Keratinocyte (primary cell): ENCODE data around the gene SEC14L2. TPM values are rescaled to one million over a fixed set of nuclear protein-coding genes. Genes with fewer than 3 reads are reported as not detected.
"Not testable (repeated sequence)": the region's sequence is repeated elsewhere in the genome, so short reads cannot be mapped to it uniquely, and the experiment has no call there.

ENCODE experiments used
- DNase-seq: peaks from one replicate; pipeline ENCODE4 v3.0.0-alpha.2; 2011; ENCODE audit warnings: low read depth, missing footprints, low spot score
- FAIRE-seq: peaks from 2 replicates; lab custom pipeline; 2011; peaks lifted over from hg19 to GRCh38; lab: Jason Lieb, UNC
- H2AFZ ChIP-seq: 2 replicates; pipeline ENCODE4 v1.6.0; 2012; ENCODE audit warnings: low read length, control low read depth, inconsistent platforms; ENCODE audit not compliant: control insufficient read depth
- H3K27ac ChIP-seq: 2 replicates; pipeline ENCODE4 v1.5.1; 2011; ENCODE audit warnings: low read length; ENCODE audit not compliant: control insufficient read depth, insufficient read depth
- H3K27me3 ChIP-seq: 3 replicates; pipeline ENCODE4 v1.6.0; 2011; ENCODE audit warnings: low read length; ENCODE audit not compliant: control insufficient read depth, insufficient read depth; ENCODE audit errors: extremely low read depth
- H3K36me3 ChIP-seq, 2 experiments: 2 replicates in 1 of 2; 3 replicates in 1 of 2; pipeline ENCODE4 v1.5.1; 2011; ENCODE audit warnings: low read length in 2 of 2, mild to moderate bottlenecking in 1 of 2; ENCODE audit not compliant: control insufficient read depth in 2 of 2, insufficient read depth in 2 of 2; ENCODE audit errors: extremely low read depth in 1 of 2
- H3K4me1 ChIP-seq: 3 replicates; pipeline ENCODE4 v1.5.1; 2011; ENCODE audit warnings: low read length; ENCODE audit not compliant: control insufficient read depth, insufficient read depth; ENCODE audit errors: extremely low read depth
- H3K4me2 ChIP-seq: 3 replicates; pipeline ENCODE4 v1.6.0; 2011; ENCODE audit warnings: low read depth, low read length; ENCODE audit not compliant: control insufficient read depth, insufficient read depth; ENCODE audit errors: extremely low read depth
- H3K4me3 ChIP-seq, 3 experiments: fragments of 200-600 bp in 1 of 3; sonication (generic) in 1 of 3; 2 replicates in 2 of 3; 3 replicates in 1 of 3; pipeline ENCODE4 v1.5.1; 2011 to 2016; ENCODE audit warnings: low read length in 3 of 3, mild to moderate bottlenecking in 3 of 3, control low read depth in 2 of 3, inconsistent platforms in 1 of 3, low read depth in 1 of 3, mixed read lengths in 1 of 3, mixed run types in 1 of 3, moderate library complexity in 1 of 3; ENCODE audit not compliant: control insufficient read depth in 2 of 3, insufficient read depth in 2 of 3; ENCODE audit errors: extremely low read depth in 1 of 3
- H3K79me2 ChIP-seq: 2 replicates; pipeline ENCODE4 v1.6.0; 2012; ENCODE audit warnings: low read length; ENCODE audit not compliant: control insufficient read depth, insufficient read depth
- H3K9ac ChIP-seq: 3 replicates; pipeline ENCODE4 v1.6.0; 2011; ENCODE audit warnings: low read length; ENCODE audit not compliant: control insufficient read depth, insufficient read depth; ENCODE audit errors: extremely low read depth
- H3K9me1 ChIP-seq: 3 replicates; pipeline ENCODE4 v1.6.0; 2011; ENCODE audit warnings: low read length; ENCODE audit not compliant: control insufficient read depth, insufficient read depth; ENCODE audit errors: extremely low read depth
- H3K9me3 ChIP-seq: 2 replicates; pipeline ENCODE4 v1.5.1; 2012; ENCODE audit warnings: low read depth, low read length; ENCODE audit not compliant: control insufficient read depth
- H4K20me1 ChIP-seq: 3 replicates; pipeline ENCODE4 v1.6.0; 2011; ENCODE audit warnings: low read length; ENCODE audit not compliant: control insufficient read depth, insufficient read depth; ENCODE audit errors: extremely low read depth
- EZH2 ChIP-seq: IDR thresholded peaks from one replicate; pipeline ENCODE4 v1.6.1; 2012; ENCODE audit warnings: inconsistent platforms, mild to moderate bottlenecking, low read length, moderate library complexity
- dilution Hi-C: fragments of 300-500 bp; cut with MboI; formaldehyde crosslinking; loops from one replicate; pipeline ENCODE4 v1.7.0; 2020; ENCODE audit warnings: low sequenced_read_pairs; ENCODE audit not compliant: extremely low pct_ligation_motif_present
- polyA plus RNA-seq, 5 experiments: library from polyadenylated mRNA; depleted of rRNA in 3 of 5; stranded (reverse) in 3 of 5; stranded (forward) in 1 of 5; unstranded in 1 of 5; fragments of >200 nt; gene quantifications; 1 replicate in 1 of 5; 2 replicates in 3 of 5; 3 replicates in 1 of 5; pipeline versions ENCODE4 v1.2.1 to v1.2.3, GENCODE V29; 2011 to 2012; ENCODE audit warnings: missing spikeins in 2 of 5, low read depth in 1 of 5, low replicate concordance in 1 of 5
- TF ChIP-seq, protein P1 (sequence below), 3 experiments: IDR thresholded peaks in 1 of 3; conservative IDR thresholded peaks in 1 of 3; optimal IDR thresholded peaks in 1 of 3; 2 replicates in 2 of 3; 3 replicates in 1 of 3; pipeline versions ENCODE3 to v1.5.1; 2011; ENCODE audit warnings: low read length in 3 of 3, mild to moderate bottlenecking in 3 of 3, moderate library complexity in 2 of 3, control low read depth in 1 of 3, inconsistent platforms in 1 of 3; ENCODE audit not compliant: insufficient read depth in 2 of 3; ENCODE audit errors: extremely low read depth in 1 of 3

SEC14L2 gene
- polyA plus RNA-seq, 1 donor (not counting 4 experiments of a cell fraction or from before 2014, with no cell fraction given) = 103 TPM

DNA sequence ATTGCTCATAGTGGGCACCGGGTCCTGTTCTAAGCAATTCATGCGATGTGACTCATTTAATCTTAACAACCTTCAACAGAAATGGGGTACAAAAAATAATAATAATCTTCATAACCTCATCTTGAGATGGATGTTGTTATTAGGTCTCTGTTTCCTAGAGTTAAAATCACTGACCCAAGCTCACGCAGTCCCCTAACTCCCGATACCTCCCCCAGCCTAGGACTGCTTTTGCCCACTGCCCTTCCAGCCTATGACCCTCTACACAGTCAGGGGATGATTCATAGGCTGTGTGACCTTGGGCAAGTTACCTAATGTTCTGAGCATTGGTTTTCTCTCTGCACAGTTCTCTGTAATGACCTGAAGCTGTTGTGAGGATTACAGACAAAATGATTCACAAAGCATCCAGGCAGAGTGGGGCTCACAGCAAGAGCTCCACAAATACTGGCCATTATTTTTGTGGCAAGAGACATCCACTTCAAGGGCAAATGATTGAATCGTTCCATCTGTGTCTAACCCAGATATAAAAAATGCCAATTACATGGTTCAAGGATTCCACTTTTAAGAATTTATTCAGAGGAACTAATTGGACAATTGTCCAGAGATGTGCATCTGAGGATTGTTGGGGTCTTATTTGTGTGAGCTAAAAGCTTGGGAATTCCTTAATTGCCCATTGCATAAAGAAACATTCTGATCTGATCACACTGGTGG is 48.8 kb downstream of the SEC14L2 start:
- H3K4me1 ChIP-seq = peaks cover 6% of the 10 kb centered on the region
- no peaks in the 10 kb centered on the region for H3K27me3 ChIP-seq
- H2AFZ ChIP-seq = no peak overlapping the region
- H3K27ac ChIP-seq = no peak overlapping the region
- TF ChIP-seq, protein P1, sequence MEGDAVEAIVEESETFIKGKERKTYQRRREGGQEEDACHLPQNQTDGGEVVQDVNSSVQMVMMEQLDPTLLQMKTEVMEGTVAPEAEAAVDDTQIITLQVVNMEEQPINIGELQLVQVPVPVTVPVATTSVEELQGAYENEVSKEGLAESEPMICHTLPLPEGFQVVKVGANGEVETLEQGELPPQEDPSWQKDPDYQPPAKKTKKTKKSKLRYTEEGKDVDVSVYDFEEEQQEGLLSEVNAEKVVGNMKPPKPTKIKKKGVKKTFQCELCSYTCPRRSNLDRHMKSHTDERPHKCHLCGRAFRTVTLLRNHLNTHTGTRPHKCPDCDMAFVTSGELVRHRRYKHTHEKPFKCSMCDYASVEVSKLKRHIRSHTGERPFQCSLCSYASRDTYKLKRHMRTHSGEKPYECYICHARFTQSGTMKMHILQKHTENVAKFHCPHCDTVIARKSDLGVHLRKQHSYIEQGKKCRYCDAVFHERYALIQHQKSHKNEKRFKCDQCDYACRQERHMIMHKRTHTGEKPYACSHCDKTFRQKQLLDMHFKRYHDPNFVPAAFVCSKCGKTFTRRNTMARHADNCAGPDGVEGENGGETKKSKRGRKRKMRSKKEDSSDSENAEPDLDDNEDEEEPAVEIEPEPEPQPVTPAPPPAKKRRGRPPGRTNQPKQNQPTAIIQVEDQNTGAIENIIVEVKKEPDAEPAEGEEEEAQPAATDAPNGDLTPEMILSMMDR (optimal IDR thresholded peaks at IDR 0.05 in 1 of 3, IDR thresholded peaks at IDR 0.05 in 1 of 3, conservative IDR thresholded peaks at IDR 0.05 in 1 of 3; ENCODE audit: extremely low read depth in 1 of 3, insufficient read depth in 2 of 3, low read length in 3 of 3) = no peak
- no peak for TF ChIP-seq EZH2
- no peaks in the 10 kb centered on the region for H4K20me1 ChIP-seq
- H3K4me3 ChIP-seq = no peak overlapping the region
- no peaks in the 10 kb centered on the region for H3K9me1 ChIP-seq
- dilution Hi-C loops = no loop called here
- no peaks in the 10 kb centered on the region for H3K36me3 ChIP-seq
- H3K9me3 ChIP-seq = peaks cover 2% of the 10 kb centered on the region
- no peak for DNase-seq
- H3K4me2 ChIP-seq = no peak overlapping the region
- no peak for FAIRE-seq
- H3K9ac ChIP-seq = no peak overlapping the region
- no peaks in the 10 kb centered on the region for H3K79me2 ChIP-seq

DNA sequence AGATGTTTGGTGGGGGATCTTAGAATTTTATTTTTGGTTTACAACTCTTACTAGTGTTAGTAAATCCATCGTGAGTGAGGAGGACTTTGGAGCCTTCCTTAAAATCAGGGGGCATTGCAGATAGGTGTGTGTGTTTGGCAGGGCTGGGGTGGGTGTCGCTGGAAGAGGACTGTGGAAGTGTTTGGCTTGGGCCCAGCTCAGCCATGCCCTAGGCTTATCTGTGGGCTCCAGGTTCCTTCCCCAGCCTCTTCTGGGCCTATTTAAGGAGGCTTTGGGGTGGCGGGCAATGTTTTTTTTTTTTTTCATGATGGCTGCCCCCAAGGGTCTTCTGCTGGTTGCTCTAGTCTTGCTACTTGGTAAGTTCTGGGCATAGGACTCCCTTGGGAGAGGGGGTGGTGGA is 50.8 kb downstream of the SEC14L2 start:
- no peak overlapping the region for H3K9ac ChIP-seq
- DNase-seq (no peak), FAIRE-seq (no peak)
- H2AFZ ChIP-seq = no peak overlapping the region
- no peak overlapping the region for H3K27ac ChIP-seq
- no peaks in the 10 kb centered on the region for H3K79me2 ChIP-seq
- no peak overlapping the region for H3K4me3 ChIP-seq
- dilution Hi-C loops = no loop called here
- no peaks in the 10 kb centered on the region for H3K27me3 ChIP-seq
- H3K4me1 ChIP-seq = peaks cover 6% of the 10 kb centered on the region
- no peak overlapping the region for H3K4me2 ChIP-seq
- no peaks in the 10 kb centered on the region for H3K9me1 ChIP-seq
- TF ChIP-seq EZH2 = no peak
- TF ChIP-seq, protein P1 (optimal IDR thresholded peaks at IDR 0.05 in 1 of 3, IDR thresholded peaks at IDR 0.05 in 1 of 3, conservative IDR thresholded peaks at IDR 0.05 in 1 of 3; ENCODE audit: extremely low read depth in 1 of 3, insufficient read depth in 2 of 3, low read length in 3 of 3) = no peak
- H3K9me3 ChIP-seq = no peaks in the 10 kb centered on the region
- H4K20me1 ChIP-seq = no peaks in the 10 kb centered on the region
- no peaks in the 10 kb centered on the region for H3K36me3 ChIP-seq

DNA sequence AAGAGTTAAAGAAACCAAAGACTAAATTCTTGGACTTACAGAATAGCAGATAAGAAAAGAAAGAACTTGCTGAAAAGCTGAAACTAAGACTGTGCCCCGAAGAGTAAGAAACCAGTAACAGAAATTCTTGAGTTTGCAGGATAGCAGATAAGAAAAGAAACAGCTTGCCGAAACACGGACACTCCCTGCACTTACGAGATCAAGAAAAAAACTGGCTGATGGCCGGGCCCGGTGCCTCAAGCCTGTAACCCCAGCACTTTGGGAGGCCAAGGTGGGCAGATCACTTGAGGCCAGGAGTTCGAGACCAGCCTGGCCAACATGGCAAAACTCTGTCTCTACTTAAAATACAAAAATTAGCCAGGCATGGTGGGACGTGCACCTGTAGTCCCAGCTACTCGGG is 54.7 kb downstream of the SEC14L2 start:
- H3K79me2 ChIP-seq, H3K9me1 ChIP-seq, DNase-seq, dilution Hi-C loops, H2AFZ ChIP-seq, H3K9ac ChIP-seq, H3K4me2 ChIP-seq, H3K36me3 ChIP-seq, H4K20me1 ChIP-seq, H3K4me3 ChIP-seq, H3K9me3 ChIP-seq, H3K27me3 ChIP-seq, H3K27ac ChIP-seq, FAIRE-seq, H3K4me1 ChIP-seq: not testable (repeated sequence)
